Left lobe of liver (tissue), 2 donors: ENCODE measurements around the gene APCDD1L. TPM values are rescaled to one million over a fixed set of nuclear protein-coding genes. Genes with fewer than 3 reads are reported as not detected.

Source experiments
- ATAC-seq: fragments of 200-7000 bp; cut with Tn5 transposase; one replicate; pipeline ENCODE4 v1.9.1; 2020; ENCODE audit warnings: mild to moderate bottlenecking, moderate library complexity
- DNase-seq: peaks from one replicate; pipeline ENCODE4 v3.0.0-alpha.2; 2020; ENCODE audit warnings: low spot score
- total RNA-seq: library from RNA; stranded (reverse); gene quantifications from one replicate; pipeline ENCODE4 v1.2.1, GENCODE V29; 2021
- donor health status: DM: no; HTN: no; CAD: no; lungs with moderate emphysema.
- donor health status: DM: no; HTN: yes; CAD: no.

The APCDD1L gene
- total RNA-seq, 1 donor from 2014 or later: 0.13 TPM

DNA sequence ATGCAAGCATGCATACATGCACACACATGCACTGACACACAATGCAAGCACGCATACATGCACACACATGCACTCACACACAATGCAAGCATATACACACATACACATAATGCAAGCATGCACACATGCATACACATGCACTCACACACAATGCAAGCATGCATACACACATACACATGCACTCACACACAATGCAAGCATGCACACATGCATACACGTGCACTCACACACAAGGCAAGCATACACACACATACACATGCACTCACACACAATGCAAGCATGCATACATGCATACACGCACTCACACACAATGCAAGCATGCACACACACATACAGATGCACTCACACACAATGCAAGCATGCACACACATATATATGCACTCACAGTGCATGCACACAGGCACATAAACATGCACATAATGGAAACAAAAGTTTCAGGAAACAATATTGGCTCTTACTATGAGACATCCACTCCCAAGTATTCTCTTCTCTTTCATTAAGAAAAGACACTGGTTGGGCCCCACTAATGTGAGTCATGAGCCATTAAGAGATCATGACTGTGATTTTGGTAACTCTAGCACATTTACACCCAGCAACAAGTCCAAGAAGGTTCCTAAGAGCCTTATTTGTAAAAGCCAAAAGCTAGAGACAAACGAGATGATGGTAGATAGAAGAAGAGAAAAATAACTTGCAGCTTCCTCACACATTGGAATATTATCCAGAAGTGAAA, 22.2 kb downstream of the APCDD1L start:
- ATAC-seq: no peak
- DNase-seq: no peak

DNA sequence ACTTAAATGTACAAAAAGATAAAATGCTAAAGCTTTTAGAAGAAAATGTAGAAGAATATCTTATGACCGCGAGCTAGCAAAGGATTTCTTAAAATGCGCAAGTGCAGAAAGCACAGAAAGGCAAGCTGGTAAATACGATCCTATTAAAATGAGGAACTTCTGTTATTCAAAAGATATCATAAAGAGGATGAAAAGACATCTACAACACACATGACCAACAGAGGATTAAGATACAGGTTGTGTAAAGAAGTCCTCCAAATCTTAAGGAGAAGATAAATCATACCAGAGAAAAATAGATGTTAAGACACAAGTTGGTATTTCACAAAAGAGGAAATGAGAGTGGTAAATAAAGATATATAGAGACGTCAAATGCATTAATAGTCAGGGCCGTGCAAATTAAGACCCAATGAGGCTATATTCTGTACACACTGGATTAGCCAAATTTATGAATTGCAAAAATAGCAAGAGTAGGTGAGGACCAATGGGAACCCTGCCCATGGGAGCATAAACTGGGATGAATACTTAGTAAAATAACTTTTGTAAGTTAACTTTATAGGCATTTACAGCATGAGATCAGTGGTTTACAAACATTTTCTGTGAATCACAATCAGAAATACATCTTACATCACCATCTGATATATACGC, 23.0 kb downstream of the APCDD1L start:
- no peak for ATAC-seq
- DNase-seq: no peak

DNA sequence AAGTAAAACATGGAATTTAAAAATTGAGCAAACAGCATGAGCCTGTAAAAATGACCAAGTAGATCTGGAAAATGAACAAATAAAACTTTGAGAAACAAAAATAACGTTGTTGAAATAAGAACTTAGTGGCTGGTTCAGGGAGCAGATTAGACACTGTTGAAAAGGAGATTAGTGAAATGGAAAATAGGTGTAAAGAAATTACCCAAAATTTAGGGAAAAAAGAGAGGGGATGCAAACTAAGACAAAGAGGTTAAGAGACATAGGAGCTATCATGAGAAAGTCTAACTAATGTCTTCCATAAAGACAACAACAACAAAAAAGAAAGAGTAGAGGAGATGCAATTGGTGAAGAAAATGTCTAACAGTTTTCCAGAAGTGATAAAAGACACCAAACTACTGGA, 29.0 kb downstream of the APCDD1L start:
- no peak for ATAC-seq

DNA sequence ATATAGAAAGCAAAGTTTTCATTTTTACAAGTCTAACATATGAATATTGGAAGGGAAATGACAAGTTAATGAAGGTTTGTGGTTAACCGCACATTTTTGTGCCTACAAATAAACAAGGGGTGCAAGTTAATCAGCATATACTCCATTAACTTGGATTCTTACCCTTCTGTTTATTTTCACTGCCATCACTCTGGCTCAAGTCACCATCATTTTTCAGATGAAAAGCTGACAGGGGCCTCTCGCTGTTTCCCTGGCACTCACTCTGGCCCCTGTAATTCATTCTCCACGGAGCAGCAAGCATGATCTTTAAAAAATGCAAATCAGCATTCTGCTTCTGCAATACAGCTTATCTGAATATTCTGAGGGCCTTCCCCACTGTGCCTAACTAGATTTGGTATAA, 29.8 kb downstream of the APCDD1L start:
- DNase-seq: no peak
- ATAC-seq: no peak

More for the DNA sequence above, 29.0 kb downstream of the APCDD1L start:
- no peak for DNase-seq

DNA sequence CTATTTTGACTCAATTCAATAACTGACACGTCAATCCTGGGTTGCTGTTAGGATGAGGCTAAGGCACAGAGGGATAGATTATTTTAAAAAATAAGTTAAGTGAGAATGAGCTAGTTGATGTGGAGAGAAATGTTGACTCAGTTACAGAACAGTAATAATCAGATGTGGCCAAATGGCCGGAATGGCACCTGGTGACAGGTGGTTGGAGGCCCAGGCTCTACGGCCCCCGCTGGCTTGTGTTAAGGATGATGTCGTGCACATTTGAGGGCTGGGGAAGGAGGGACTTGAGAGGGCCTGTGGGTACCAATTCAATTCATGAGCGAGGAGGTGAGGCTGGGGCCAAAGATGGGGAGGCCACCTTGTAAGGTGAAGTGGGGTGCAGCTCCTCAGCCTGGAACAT, 31.7 kb downstream of the APCDD1L start:
- no peak for ATAC-seq
- DNase-seq: no peak

DNA sequence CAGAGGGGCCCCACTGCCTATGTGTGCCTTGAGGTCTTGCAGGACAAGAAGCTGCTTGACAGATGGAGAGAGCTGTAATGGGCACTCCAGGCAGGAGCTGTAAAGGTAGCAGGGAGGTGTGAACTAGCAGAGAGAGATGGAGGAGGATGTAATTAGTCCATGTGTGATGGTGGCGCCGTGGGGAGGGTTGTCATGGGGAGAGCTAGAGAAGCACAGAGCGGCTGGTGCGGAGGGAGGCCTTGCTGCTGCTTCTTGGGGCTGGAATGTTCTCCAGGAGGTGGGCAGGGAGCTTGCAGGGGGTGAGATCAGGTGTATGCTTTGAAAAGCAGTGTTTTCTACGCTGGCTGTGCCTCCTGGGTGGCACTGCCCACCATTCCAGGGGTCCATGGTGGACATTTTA, 32.1 kb downstream of the APCDD1L start:
- DNase-seq (no peak), ATAC-seq (no peak)

DNA sequence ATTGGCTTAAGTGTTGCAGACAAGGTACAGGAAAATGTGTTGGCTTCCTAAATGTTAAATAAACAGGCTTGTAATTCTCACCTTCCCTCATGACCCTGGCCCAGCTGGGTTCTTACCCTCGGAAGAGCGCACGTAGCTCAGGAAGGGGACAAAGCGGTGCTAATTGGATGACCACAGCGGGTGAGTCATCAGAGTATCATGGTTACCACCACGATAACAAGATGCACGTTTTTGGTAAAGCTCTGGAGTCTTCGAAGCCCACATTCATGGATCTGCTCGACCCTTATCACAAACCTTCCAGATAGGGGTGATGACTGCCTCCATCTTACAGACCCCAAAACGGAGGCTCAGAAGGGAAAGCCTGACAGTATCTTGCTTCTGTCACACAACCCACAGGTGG, 32.8 kb downstream of the APCDD1L start:
- ATAC-seq: no peak

DNA sequence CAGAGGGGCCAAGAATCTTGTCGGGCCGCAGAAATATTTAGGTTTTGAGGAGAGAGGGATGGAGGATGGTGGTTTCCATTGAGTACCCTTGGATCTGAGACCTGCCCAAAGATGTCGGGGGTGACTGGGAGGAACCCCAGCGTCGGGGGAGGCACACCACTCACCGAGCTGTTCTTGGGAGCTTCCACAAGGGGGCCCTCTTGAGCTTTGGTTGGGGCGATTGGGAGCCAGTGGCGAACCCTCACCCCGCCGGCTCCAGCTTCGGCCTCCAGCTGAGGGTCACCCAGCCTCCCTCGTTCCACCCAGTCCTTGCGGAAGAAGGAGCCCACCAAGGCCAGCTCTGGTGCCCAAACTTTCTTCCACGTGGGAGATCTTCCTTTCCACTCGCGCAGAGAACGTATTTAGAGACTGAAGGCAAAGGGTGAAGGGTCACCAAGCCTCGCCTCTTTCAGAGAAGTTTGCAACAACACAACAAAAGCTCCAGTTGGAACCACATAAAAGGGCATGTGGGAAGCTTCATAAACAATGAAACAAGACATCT, 33.6 kb downstream of the APCDD1L start:
- DNase-seq: peak; percentile 64
- peak; percentile 99 for ATAC-seq

More for the DNA sequence above, 32.8 kb downstream of the APCDD1L start:
- no peak for DNase-seq

DNA sequence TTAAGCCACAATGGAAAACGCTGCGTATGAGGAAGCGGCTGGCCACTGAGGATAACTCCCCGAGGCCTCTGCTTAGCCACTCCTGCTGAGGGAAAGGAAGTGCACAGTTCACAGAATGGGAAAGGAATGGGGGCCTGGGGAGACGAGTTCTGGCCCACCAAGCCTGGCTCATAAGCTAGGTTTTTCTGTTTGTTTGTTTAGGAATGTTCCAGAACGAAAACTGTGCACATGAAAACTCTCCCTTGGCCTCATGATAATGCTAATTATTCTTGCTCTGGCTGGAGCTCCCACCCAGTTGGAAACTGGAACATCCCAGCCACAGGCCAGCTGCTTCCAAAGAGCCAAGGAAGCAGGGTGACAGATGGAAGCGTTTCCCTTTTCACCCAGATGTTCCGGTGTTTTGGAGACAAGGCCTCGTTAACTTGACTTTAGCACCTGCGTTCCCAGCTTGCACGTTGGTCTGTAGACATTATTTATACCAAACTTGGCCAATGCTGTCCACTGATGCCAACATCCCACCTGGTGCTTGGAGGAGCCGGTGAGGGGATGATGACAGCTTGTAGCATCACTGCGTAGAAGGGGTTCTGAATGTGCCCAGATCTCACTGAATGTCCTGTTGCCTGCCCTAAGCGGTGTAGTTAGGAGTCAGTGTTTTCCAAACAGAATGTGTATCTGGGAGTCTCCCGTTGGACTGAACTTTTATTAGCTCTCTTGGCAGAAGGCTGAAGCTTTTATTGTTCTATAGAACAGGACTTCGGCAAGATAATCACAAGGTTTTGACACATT, 34.5 kb downstream of the APCDD1L start:
- DNase-seq (no peak), ATAC-seq (no peak)

DNA sequence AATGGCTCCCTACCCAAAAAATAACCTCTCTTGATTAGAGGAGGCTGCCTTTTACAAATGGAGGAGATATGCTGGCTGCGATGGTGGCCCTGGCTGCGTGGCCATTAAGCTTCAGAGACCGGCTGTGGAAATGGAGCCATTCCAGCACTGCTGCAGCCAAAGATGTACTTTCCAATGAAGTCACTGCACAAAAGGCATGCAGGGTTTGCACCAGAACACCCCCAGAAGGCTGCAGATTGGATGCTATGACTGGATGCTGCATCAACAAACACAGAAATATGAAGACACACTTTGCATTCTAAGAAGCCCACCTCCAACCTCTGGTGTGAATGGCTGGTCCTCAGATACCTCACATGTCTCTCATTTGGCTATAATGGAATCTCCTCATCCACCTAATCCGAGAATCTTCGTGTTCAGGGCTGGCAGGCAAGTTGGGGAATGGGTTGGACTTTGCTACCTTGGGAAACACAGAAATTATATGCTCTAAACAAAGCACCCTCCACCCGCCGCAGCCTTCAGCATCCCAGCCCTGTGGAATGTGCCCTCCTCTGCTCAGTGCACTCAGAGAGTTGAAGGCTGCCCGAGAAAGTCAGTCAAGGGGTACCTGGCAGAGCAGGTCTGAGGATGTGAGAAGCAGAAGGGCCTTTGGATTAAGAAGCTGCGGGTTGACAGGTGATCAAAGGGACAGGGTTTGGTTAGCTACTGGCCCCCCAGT, 35.3 kb downstream of the APCDD1L start:
- DNase-seq (no peak), ATAC-seq (no peak)

DNA sequence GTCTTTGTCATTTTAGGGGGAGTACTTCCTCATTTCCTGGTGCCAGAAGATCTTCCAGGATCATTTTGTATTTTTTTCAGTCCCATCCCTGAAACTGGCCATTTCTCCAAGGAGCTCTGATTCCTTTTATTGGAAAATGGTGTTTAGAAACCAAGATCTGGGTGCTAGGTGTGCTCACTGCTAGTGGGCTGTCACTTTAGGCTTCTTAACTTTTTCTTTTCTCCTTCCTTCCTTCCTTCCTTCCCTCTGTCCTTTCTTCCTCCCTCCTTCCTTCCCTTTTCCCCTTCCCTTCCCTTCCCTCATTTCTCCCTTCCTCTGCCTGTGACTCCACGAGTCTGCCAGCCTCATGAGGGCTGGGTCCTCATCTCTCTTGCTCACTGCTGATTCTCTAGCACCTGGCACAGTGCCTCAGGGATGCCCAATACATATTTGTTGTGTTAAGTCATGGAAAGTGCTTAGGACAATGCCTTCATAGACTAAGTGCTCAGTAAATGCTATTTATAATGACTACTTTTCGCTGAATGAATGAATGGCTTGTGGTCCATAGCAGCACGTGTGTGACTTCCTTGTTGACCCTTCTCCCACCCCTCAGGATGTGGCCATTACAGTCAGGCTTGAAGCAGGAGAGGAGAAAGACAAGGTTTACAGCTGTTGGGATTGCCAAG, 36.9 kb downstream of the APCDD1L start:
- ATAC-seq (no peak), DNase-seq (no peak)

DNA sequence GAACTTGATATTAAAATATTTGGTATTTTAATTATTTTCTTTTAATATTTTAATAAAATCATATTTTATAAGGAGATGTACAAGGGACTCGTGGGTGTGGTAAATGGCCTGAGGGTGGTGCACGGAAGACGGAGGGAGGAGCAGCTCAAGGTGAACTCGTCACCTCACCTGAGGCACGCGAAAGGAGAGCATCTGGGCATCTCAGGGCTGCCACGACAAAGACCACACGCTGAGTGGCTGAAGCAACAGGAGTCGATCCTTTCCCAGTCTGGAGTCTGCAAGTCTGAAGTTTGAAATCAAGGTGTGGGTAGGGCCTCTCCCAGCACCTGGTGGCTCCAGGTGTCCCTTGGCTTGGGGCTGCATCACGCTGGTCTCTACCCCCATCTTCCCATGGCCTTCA, 39.7 kb downstream of the APCDD1L start:
- DNase-seq (no peak), ATAC-seq (no peak)

DNA sequence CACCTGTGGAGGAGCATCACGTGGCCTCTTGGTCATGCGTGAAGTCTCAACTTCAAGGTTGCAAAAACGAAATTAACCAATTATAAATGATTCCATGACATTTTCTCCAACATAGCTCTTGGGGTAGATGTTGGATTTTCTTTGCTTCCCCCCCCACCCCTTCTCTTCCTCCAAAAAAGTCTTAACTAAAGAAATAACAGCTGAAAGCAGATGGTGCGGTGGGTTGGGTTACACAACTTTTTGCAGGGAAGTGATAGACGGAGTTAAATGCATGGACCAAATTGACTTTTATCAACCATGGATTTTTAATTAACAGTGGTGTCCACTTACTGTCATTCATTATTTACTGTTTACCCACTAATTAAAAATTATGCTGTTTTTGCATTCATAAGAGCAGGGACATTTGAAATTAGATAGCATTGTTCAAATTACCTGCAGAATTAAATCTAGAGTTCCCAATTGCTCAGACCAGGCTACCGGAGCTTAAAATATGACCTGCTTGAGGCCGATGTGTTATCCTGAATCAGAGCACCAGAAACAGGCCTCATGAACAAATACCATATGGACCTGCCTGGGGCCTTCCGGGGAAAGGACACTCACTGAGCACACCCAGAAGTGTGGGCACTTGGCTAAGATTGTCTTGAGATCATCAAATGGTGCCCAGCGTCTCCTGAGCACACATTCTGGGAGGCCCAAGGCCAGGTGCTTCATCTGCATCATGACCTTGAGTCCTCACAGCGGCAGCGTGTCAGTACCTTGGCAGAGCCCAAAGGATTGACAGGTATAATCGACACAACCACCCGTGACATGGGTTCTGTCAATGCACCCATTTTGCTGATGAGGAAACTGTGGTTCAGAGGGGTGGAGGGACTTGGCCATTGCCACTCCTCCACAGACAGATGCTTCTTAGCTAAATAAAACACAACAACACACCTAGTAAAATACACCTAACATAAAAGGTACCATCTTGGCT, 41.5 kb downstream of the APCDD1L start:
- no peak for ATAC-seq
- DNase-seq: no peak

DNA sequence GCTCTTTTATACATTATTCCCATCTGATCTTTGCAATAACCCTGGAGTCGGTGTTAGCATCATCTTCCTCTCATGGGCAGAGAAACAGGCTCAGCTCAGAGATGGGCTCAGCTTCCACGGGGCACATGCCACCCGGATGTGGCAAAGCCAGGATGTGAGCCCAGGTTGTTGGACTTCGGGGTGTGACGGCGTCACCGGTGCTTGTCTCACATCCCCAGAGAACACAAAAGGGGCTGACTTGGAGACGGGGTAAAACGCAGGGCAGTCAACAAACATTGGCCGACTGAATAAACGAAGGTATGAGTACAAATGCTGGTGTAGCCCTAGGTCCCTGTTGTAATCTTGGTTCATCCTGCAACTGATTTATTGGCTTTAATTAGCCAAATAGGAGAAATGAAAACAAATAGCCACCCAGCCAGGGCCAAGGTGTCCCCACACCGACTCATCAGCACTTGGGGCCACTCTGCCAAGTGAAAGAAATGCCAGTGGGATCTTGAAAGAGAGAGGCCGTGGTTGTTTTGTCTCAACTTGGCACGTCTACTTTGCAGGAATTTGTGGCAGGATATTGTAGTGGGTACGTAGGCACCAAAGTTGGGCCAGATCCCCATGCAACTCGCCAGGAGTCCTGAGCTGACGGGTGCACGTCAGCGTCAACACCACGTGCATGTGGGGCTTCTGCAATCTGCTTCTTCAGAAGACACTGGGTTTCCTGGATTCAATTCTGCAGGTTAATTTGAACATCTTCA, 42.8 kb downstream of the APCDD1L start:
- ATAC-seq (no peak), DNase-seq (no peak)

DNA sequence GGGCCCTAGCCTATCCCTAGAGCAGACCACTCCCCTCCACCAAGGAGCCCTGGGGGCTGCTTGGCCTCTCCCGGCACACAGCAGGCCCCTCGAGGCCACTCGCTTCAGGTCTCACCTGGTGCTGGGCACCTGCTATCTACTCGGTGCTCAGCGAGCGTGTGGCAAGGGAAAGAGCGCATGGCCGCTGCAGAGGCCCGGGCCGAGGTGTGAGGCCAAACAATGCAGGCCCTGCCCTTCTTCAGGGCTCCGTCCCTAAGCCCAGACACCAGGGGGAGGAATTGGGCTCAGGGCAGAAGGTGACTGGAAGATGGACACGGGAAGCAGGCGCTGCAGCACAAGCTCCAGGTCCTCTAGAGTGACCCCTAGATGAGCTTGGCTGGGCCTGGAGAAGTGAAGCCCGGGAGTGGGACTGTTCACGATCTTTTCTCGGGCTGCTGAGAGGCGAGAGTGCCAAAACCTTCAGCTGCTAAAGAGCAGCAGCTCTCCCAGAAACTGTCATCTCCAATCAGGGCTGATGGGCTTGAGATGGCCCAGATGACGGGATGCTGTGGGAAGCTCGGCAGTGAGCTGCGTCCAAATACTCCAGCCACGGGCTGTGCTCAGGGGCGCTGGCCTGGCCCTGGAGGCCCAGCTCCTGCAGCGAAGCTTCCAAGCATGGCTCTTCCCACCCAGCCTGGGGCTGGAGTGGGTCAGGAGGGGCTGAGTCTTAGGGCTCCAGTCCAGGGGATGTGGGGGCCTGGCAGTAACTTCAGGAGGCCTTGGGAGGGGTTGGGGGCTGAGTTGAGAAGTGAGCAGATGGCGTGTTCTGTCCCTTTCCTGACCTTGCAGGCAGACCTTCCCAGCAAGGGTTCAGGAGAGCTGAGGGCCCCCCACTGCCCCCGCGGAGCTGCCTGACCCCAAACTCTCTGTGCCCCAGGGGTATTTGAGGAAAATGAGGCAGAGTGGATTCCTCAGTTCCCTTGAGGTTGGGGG, 43.7 kb downstream of the APCDD1L start:
- no peak for DNase-seq
- ATAC-seq: peak; percentile 24

DNA sequence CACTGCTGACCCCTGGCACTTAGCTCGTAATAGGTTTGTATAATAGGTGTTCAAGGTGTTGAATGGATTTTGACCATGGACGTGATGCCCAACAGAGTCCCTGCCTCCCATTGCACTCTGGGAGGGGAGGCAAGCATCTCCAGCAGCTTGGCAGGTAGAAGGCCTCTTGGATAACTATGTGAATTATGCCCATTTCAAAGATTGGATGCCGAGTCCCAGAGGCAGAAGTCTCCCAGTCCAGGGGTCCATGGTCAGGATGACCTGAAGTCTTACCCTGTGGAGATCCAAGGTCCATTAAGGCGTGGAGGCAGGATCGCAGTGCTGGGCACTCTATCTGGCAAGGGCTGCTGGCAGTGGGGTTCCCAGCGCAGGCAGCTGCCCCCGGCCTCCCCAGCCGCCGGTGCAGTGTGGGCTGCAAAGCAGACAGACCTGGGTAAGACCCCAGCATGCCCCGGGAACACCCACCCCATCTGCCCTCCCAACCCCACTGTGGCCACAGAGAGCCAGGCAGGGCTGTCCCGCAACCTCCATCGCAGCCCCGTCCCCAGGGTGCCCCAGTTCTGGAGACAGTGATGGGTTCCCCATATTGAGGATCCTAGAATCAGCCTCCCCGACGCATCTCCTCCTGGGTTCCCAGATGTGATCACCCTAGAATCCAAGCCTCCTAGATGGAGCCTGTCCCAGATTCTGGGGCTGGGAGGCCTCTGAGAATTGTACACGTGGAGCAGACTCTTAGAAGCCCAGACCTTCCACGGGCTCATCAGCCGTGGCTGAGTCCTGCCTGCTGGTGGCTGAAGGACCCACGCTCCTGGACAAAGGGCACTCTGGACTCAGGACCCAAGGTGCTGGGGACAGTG, 44.6 kb downstream of the APCDD1L start:
- DNase-seq: no peak
- ATAC-seq: no peak
